Panc1 (cell line): ENCODE measurements around the gene RNU7-1.

Source experiments
- CTCF ChIP-seq: fragments of 450-650 bp; IDR thresholded peaks from 2 replicates; pipeline ENCODE4 v1.5.1; 2017; ENCODE audit warnings: mild to moderate bottlenecking
- POLR2AphosphoS5 ChIP-seq: IDR thresholded peaks from 2 replicates; pipeline ENCODE4 v1.6.1; 2012; ENCODE audit warnings: mild to moderate bottlenecking, low read depth, low read length, moderate library complexity
- REST ChIP-seq, 2 experiments: IDR thresholded peaks; 2 replicates each; pipeline ENCODE4 v1.6.1; 2011 to 2012; ENCODE audit warnings: low read depth in 2 of 2, control low read depth in 1 of 2, low read length in 1 of 2, mild to moderate bottlenecking in 1 of 2, moderate library complexity in 1 of 2; ENCODE audit not compliant: insufficient read depth in 1 of 2
- TCF7L2 ChIP-seq: IDR thresholded peaks from 2 replicates; pipeline ENCODE4 v1.6.1; 2011; ENCODE audit warnings: mild to moderate bottlenecking, low read depth, low read length, inconsistent platforms

GRCh38 chr12:6936636-6937480, 6.8 kb upstream of the RNU7-1 start:
- TF ChIP-seq POLR2AphosphoS5 (no peak), CTCF (no peak; the same call in 1 of the 2 replicates), REST (IDR thresholded peaks at IDR 0.05; ENCODE audit: insufficient read depth in 1 of 2, low read depth in 2 of 2, low read length in 1 of 2) (no peak), TCF7L2 (no peak)
